Osteoblast (primary cell): Measurements from ENCODE around the gene HEPHL1. TPM values are rescaled to one million over a fixed set of nuclear protein-coding genes. Genes with fewer than 3 reads are reported as not detected.
"Not testable (repeated sequence)": the region's sequence is repeated elsewhere in the genome, so short reads cannot be mapped to it uniquely, and the experiment has no call there.

Source experiments
- DNase-seq: peaks from one replicate; pipeline ENCODE4 v3.0.0; 2011; ENCODE audit warnings: low spot score, mixed read lengths; ENCODE audit not compliant: insufficient read length; ENCODE audit errors: missing footprints
- H2AFZ ChIP-seq: 2 replicates; pipeline ENCODE4 v1.6.0; 2011; ENCODE audit warnings: mild to moderate bottlenecking, low read length
- H3K27ac ChIP-seq: 2 replicates; pipeline ENCODE4 v1.5.1; 2011; ENCODE audit warnings: mild to moderate bottlenecking, low read depth, low read length, moderate library complexity
- H3K27me3 ChIP-seq: 2 replicates; pipeline ENCODE4 v1.6.0; 2012; ENCODE audit warnings: mild to moderate bottlenecking, control low read depth, inconsistent platforms, low read length, moderate library complexity; ENCODE audit not compliant: insufficient read depth
- H3K36me3 ChIP-seq: 2 replicates; pipeline ENCODE4 v1.5.1; 2011; ENCODE audit warnings: mild to moderate bottlenecking, low read length, control low read depth, moderate library complexity; ENCODE audit not compliant: insufficient read depth
- H3K4me1 ChIP-seq: 2 replicates; pipeline ENCODE4 v1.5.1; 2011; ENCODE audit warnings: mild to moderate bottlenecking, low read length, control low read depth, moderate library complexity; ENCODE audit not compliant: insufficient read depth
- H3K4me2 ChIP-seq: 2 replicates; pipeline ENCODE4 v1.6.0; 2011; ENCODE audit warnings: mild to moderate bottlenecking, low read length; ENCODE audit not compliant: insufficient read depth
- H3K4me3 ChIP-seq: fragments of 200-600 bp; sonication (generic); 3 replicates; pipeline ENCODE4 v1.5.1; 2012; ENCODE audit warnings: mild to moderate bottlenecking, low read length, inconsistent platforms; ENCODE audit not compliant: insufficient read depth
- H3K79me2 ChIP-seq: 2 replicates; pipeline ENCODE4 v1.6.0; 2012; ENCODE audit warnings: mild to moderate bottlenecking, low read length, control low read depth, inconsistent platforms; ENCODE audit not compliant: insufficient read depth
- H3K9me3 ChIP-seq: 2 replicates; pipeline ENCODE4 v1.5.1; 2011; ENCODE audit warnings: low read depth, low read length, control low read depth
- H4K20me1 ChIP-seq: 2 replicates; pipeline ENCODE4 v1.6.0; 2012; ENCODE audit warnings: mild to moderate bottlenecking, low read length, control low read depth; ENCODE audit not compliant: insufficient read depth
- small RNA-seq: library from RNA; depleted of rRNA; stranded (forward); fragments of <200 nt; gene quantifications from one replicate; pipeline ENCODE3, GENCODE V24; 2012
- total RNA-seq: library from RNA; depleted of rRNA; stranded (reverse); fragments of >200 nt; gene quantifications from 2 replicates; pipeline ENCODE4 v1.2.3, GENCODE V29; 2012
- TF ChIP-seq, protein P1 (sequence below): IDR thresholded peaks from 2 replicates; pipeline ENCODE4 v1.5.1; 2011; ENCODE audit warnings: mild to moderate bottlenecking, low read depth, low read length, moderate library complexity; ENCODE audit errors: extremely low read depth

Gene HEPHL1
- total RNA-seq, 1 donor, result not detected

DNA sequence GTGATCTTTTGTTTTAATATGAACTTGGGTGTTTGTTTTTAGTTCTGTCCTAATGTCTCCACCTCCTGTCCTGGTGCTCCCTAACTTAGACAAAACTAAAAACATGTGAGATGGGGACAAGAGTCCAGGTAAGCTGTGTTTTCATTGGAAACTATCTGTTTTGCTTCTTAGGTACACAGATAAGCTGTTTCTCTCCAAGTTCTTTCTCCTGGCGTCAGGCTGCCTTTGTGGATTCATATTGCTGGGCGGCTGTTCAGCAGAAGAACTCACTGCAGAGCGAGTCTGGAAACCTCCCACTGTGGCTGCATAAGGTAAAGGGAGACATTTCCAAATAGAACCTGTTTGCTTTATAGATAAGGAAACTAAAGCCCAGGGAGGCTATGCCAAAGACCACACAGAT is 132.2 kb downstream of the HEPHL1 start:
- no peak overlapping the region for H3K4me2 ChIP-seq
- peaks cover 52% of the 10 kb centered on the region for H4K20me1 ChIP-seq
- H3K27me3 ChIP-seq, result no peaks in the 10 kb centered on the region
- H3K9me3 ChIP-seq, result no peaks in the 10 kb centered on the region
- peaks cover 32% of the 10 kb centered on the region for H3K4me1 ChIP-seq
- no peak overlapping the region for H3K27ac ChIP-seq
- H2AFZ ChIP-seq, result no peak overlapping the region
- TF ChIP-seq, protein P1, sequence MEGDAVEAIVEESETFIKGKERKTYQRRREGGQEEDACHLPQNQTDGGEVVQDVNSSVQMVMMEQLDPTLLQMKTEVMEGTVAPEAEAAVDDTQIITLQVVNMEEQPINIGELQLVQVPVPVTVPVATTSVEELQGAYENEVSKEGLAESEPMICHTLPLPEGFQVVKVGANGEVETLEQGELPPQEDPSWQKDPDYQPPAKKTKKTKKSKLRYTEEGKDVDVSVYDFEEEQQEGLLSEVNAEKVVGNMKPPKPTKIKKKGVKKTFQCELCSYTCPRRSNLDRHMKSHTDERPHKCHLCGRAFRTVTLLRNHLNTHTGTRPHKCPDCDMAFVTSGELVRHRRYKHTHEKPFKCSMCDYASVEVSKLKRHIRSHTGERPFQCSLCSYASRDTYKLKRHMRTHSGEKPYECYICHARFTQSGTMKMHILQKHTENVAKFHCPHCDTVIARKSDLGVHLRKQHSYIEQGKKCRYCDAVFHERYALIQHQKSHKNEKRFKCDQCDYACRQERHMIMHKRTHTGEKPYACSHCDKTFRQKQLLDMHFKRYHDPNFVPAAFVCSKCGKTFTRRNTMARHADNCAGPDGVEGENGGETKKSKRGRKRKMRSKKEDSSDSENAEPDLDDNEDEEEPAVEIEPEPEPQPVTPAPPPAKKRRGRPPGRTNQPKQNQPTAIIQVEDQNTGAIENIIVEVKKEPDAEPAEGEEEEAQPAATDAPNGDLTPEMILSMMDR, result no peak
- H3K79me2 ChIP-seq, result peaks cover 55% of the 10 kb centered on the region
- H3K4me3 ChIP-seq, result no peak overlapping the region
- H3K36me3 ChIP-seq, result no peaks in the 10 kb centered on the region
- DNase-seq, result no peak

DNA sequence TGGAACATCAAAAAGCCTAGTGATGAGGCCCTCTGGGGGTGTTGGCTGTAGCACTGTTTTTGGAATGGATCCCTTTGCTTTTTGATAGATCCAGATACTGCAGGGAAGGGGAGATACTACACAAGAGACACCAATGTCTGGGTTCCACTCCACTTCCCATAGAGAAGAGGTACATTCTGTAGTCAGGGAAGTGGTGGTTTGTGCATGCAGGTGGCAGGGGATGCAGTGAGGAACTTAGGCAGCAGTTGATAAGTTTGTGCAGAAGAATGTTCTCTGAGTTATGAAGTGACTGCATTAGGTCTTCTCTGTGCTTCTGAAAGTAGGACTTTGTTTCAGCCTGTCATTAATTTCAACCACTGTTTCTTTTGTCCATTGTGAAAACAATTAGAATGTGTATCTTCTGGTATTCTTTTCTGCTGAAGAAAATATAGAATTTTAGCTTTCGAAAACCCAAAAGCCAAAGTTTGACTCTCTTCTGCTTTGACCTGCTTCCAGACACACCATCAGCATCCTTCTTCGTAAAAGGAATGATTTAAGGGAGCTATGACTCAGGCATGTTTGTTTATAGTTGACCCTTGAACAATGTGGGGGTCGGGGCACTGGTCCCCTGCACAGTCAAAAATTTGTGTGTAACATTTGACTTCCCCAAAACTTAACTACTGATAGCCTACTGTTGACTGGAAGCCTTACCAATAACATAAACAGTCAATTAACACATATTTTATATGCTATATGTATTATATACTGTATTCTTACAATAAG is 133.1 kb downstream of the HEPHL1 start:
- Histone ChIP-seq H4K20me1 (peaks cover 44% of the 10 kb centered on the region), H2AFZ (no peak overlapping the region), H3K27me3 (no peaks in the 10 kb centered on the region), H3K36me3 (no peaks in the 10 kb centered on the region), H3K4me2 (no peak overlapping the region), H3K9me3 (no peaks in the 10 kb centered on the region), H3K27ac (no peak overlapping the region), H3K79me2 (peaks cover 49% of the 10 kb centered on the region), H3K4me3 (no peak overlapping the region), H3K4me1 (peaks cover 28% of the 10 kb centered on the region)
- TF ChIP-seq, protein P1, result no peak
- DNase-seq, result no peak

DNA sequence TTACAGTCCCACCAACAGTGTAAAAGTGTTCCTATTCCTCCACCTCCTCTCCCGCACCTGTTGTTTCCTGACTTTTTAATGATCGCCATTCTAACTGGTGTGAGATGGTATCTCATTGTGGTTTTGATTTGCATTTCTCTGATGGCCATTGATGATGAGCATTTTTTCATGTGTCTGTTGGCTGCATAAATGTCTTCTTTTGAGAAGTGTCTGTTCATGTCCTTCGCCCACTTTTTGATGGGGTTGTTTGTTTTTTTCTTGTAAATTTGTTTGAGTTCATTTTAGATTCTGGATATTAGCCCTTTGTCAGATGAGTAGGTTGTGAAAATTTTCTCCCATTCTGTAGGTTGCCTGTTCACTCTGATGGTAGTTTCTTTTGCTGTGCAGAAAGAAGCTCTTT is 136.2 kb downstream of the HEPHL1 start:
- peaks cover 16% of the 10 kb centered on the region for H4K20me1 ChIP-seq
- not testable (repeated sequence) for H3K4me1 ChIP-seq, H3K4me2 ChIP-seq, H3K27me3 ChIP-seq, H3K27ac ChIP-seq, H3K9me3 ChIP-seq, H3K36me3 ChIP-seq, DNase-seq, H3K4me3 ChIP-seq, H2AFZ ChIP-seq
- peaks cover 28% of the 10 kb centered on the region for H3K79me2 ChIP-seq

Small RNA genes lying within 50 kb of the gene (small RNA-seq; reads per million reads assigned to genes)
- not detected for gene AP002795.1

Other genes with a start within 250 kb of the HEPHL1 start
- 30.4 and 32.6 TPM in 2 replicates for gene MED17, start 237.1 kb upstream of the HEPHL1 start, total RNA-seq
- 0.36 and 1.5 TPM in 2 replicates for gene VSTM5, start 170.7 kb upstream of the HEPHL1 start, total RNA-seq
- 41.3 and 48.1 TPM in 2 replicates for gene PANX1, start 107.5 kb downstream of the HEPHL1 start, total RNA-seq